ENCODE data around the gene OR51G1. TPM values are rescaled to one million over a fixed set of nuclear protein-coding genes. Genes with fewer than 3 reads are reported as not detected.

Gene OR51G1
- total RNA-seq, 1 donor from 2014 or later: not detected

DNA sequence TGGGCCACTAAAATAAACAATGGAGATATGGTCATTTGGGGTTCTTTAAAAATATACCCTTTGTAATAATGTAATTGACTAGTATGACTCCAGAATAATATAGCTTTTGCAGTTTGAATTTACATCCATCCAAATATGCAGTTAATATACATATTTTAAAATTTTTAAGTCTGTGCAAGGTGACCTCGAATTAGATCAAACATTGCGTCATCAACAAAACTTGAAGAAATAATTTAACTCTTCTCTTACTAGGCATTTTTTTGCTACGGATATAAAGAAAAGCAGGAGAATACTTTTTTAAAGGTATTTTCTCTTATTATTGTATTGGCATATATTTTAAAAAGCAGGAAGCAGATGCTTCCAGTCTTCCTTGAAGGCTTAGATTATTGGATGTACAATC is 12.6 kb upstream of the OR51G1 start:
- TF ChIP-seq POLR2A (IDR thresholded peaks at IDR 0.05) (no peak), POLR2AphosphoS5 (IDR thresholded peaks at IDR 0.05; ENCODE audit: insufficient read depth in 1 of 2, low read depth in 1 of 2) (no peak)
- TF ChIP-seq, protein P1, sequence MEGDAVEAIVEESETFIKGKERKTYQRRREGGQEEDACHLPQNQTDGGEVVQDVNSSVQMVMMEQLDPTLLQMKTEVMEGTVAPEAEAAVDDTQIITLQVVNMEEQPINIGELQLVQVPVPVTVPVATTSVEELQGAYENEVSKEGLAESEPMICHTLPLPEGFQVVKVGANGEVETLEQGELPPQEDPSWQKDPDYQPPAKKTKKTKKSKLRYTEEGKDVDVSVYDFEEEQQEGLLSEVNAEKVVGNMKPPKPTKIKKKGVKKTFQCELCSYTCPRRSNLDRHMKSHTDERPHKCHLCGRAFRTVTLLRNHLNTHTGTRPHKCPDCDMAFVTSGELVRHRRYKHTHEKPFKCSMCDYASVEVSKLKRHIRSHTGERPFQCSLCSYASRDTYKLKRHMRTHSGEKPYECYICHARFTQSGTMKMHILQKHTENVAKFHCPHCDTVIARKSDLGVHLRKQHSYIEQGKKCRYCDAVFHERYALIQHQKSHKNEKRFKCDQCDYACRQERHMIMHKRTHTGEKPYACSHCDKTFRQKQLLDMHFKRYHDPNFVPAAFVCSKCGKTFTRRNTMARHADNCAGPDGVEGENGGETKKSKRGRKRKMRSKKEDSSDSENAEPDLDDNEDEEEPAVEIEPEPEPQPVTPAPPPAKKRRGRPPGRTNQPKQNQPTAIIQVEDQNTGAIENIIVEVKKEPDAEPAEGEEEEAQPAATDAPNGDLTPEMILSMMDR (IDR thresholded peaks at IDR 0.05): no peak
- no peak overlapping the region for H3K27ac ChIP-seq
- DNase-seq (ENCODE audit: extremely low spot score in 2 of 2): no peak
- no peaks in the 10 kb centered on the region for H3K9me3 ChIP-seq
- H3K27me3 ChIP-seq: no peaks in the 10 kb centered on the region
- intact Hi-C loops (cut with DNase I): no loop called here
- H3K4me1 ChIP-seq: no peaks in the 10 kb centered on the region
- no peaks in the 10 kb centered on the region for H3K36me3 ChIP-seq
- no peak overlapping the region for H3K4me3 ChIP-seq

DNA sequence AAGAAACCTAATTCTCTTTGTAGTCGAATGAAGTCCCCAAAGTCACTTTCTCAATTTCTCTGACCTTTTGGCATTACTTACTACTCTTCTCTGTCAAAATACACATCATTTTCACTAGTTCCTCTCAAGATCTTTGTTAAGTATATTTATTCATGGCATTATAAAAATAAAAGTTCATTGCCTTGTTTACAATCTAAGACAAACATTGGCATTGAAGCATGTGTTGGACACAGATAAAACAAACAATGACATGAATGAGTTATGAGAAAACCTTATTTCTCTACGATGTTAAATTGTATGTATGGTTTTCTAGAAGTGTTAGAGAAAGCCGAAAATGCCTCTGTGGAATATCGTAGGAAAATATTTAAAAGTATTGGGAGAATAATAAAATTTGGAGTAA is 8.6 kb upstream of the OR51G1 start:
- Histone ChIP-seq H3K36me3 (no peaks in the 10 kb centered on the region), H3K4me3 (no peak overlapping the region), H3K27ac (no peak overlapping the region), H3K27me3 (no peaks in the 10 kb centered on the region), H3K9me3 (no peaks in the 10 kb centered on the region), H3K4me1 (no peaks in the 10 kb centered on the region)
- intact Hi-C loops (cut with DNase I): no loop called here
- DNase-seq (ENCODE audit: extremely low spot score in 2 of 2): no peak
- TF ChIP-seq, protein P1 (IDR thresholded peaks at IDR 0.05): no peak
- TF ChIP-seq POLR2A (IDR thresholded peaks at IDR 0.05): no peak

DNA sequence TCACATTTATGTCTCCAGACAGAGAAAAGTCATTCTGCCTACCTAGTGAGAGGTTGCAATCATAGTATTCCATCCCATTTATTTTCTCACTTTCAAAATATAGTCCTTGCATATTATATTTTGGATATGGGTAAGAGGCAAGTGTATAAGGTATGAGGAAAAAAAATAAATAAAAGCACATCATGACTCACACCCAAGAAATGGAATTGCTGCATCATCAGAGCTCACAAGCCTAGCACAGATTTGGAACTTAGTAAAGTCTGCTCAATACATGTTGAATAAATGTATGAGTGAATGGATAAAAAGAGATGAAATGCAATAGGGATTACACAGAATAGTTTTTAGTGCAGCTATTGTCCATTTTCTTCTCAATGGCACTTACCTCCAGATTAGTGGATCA is 2.5 kb upstream of the OR51G1 start:
- H3K27me3 ChIP-seq: no peaks in the 10 kb centered on the region
- no peak overlapping the region for H3K4me3 ChIP-seq
- no peaks in the 10 kb centered on the region for H3K36me3 ChIP-seq
- no peak overlapping the region for H3K27ac ChIP-seq
- TF ChIP-seq POLR2A (IDR thresholded peaks at IDR 0.05) (no peak), POLR2AphosphoS5 (IDR thresholded peaks at IDR 0.05; ENCODE audit: insufficient read depth in 1 of 2, low read depth in 1 of 2) (no peak)
- TF ChIP-seq, protein P1 (IDR thresholded peaks at IDR 0.05): no peak
- no peaks in the 10 kb centered on the region for H3K9me3 ChIP-seq
- H3K4me1 ChIP-seq: no peaks in the 10 kb centered on the region
- DNase-seq (ENCODE audit: extremely low spot score in 2 of 2): no peak
- intact Hi-C loops (cut with DNase I): no loop called here

DNA sequence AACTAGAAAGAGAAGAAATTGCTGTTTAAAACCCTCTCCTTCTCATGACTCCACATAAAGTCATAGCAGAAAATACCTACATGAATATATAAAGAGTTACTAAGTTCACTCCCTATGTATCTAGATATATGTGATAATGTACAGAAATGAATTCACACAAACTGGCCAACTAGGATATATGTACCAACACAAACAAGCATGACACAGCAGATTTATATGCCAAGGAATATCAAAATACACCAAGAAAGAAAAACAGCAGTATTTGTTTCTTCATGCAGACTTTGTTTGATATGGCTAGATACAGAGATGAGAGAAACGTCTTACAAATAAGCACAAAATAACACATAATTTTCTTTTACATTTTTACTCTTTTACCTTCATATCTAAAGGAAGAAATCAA is 1.8 kb downstream of the OR51G1 start:
- TF ChIP-seq POLR2AphosphoS5 (IDR thresholded peaks at IDR 0.05; ENCODE audit: insufficient read depth in 1 of 2, low read depth in 1 of 2) (no peak), POLR2A (IDR thresholded peaks at IDR 0.05) (no peak)
- TF ChIP-seq, protein P1 (IDR thresholded peaks at IDR 0.05): no peak
- intact Hi-C loops (cut with DNase I): no loop called here
- no peaks in the 10 kb centered on the region for H3K4me1 ChIP-seq

DNA sequence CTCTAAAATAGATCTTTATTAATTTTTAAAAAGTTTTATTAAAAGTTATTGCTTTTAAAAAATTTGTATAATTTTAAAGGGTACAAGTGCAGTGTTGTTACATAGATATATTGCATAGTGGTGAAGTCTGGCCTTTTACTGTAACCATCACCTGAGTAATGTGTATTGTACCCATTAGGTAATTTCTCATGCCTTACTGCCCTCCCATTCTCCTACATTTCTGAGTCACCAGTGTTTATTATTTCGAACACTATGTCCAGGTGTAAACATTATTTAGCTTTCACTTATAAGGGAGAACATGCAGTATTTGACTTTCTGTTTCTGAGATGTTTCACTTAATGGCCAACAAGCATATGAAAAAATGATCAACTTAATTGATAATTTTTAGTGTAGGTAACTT is 2.3 kb downstream of the OR51G1 start:
- Histone ChIP-seq H3K27me3 (no peaks in the 10 kb centered on the region), H3K4me3 (no peak overlapping the region), H3K4me1 (no peaks in the 10 kb centered on the region), H3K36me3 (no peaks in the 10 kb centered on the region), H3K27ac (no peak overlapping the region), H3K9me3 (no peaks in the 10 kb centered on the region)
- no peak for TF ChIP-seq POLR2A (IDR thresholded peaks at IDR 0.05)
- no peak for TF ChIP-seq POLR2AphosphoS5 (IDR thresholded peaks at IDR 0.05; ENCODE audit: insufficient read depth in 1 of 2, low read depth in 1 of 2)
- TF ChIP-seq, protein P1 (IDR thresholded peaks at IDR 0.05): no peak
- no peak for DNase-seq (ENCODE audit: extremely low spot score in 2 of 2)
- intact Hi-C loops (cut with DNase I): no loop called here

More for the DNA sequence above, 1.8 kb downstream of the OR51G1 start:
- no peaks in the 10 kb centered on the region for H3K27me3 ChIP-seq
- no peak for DNase-seq (ENCODE audit: extremely low spot score in 2 of 2)
- H3K4me3 ChIP-seq: no peak overlapping the region
- no peak overlapping the region for H3K27ac ChIP-seq
- no peaks in the 10 kb centered on the region for H3K36me3 ChIP-seq
- H3K9me3 ChIP-seq: no peaks in the 10 kb centered on the region

All from vagina (tissue), 2 donors.